Germinal center (tissue), 1 donor: ENCODE data around the gene API5.
A peak's percentile ranks its signal among the peaks of the same experiment; 100 is the strongest.
"Not testable (repeated sequence)": the region's sequence is repeated elsewhere in the genome, so short reads cannot be mapped to it uniquely, and the experiment has no call there.

ENCODE experiments used
- DNase-seq: peaks from one replicate; pipeline ENCODE4 v3.0.0; 2012; ENCODE audit warnings: mixed read lengths, low spot score

Gene API5

DNA sequence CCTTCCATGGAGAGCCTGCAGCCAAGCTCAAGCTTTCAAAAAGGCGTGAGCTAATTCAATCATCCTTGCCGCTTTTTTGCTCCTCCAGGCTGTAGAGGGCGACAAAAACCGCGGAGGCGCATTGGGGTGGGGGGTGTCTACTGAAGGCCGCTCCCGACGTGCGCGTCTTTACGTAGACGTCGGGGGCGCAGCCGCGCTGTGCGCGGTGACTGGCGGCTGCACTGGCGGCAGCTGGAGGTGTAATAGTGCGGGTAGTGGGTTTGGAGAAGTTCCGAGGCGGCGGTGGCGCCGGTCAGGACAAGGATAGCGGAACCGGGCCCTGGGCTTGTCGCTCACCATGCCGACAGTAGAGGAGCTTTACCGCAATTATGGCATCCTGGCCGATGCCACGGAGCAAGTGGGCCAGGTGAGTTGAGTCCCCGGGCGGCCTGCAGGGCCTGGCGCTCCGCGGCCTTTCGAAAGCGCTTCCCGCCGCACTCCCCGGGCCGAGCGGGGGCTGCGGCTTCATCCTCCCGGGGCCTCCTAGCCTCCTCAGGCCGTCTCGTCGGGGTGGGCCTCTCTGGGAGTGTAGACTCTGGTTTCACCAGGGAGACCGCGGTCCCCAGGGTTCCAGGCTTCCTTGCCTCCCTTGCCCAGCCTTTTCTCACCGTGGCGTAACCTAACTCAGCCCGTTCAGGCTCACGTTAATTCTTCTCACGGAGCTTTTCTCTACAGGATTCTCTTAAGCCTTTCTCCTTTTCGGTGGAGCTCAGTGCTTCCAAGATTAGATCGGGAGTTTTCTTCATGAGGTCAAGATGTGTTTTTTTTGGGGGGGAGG is at the start of gene API5:
Gene API5, plus strand, starts transcription at position 206 of the 817 bp plus-strand sequence. Its CDS starts 132 bp downstream, at position 338.
- DNase-seq = peak; percentile 85

DNA sequence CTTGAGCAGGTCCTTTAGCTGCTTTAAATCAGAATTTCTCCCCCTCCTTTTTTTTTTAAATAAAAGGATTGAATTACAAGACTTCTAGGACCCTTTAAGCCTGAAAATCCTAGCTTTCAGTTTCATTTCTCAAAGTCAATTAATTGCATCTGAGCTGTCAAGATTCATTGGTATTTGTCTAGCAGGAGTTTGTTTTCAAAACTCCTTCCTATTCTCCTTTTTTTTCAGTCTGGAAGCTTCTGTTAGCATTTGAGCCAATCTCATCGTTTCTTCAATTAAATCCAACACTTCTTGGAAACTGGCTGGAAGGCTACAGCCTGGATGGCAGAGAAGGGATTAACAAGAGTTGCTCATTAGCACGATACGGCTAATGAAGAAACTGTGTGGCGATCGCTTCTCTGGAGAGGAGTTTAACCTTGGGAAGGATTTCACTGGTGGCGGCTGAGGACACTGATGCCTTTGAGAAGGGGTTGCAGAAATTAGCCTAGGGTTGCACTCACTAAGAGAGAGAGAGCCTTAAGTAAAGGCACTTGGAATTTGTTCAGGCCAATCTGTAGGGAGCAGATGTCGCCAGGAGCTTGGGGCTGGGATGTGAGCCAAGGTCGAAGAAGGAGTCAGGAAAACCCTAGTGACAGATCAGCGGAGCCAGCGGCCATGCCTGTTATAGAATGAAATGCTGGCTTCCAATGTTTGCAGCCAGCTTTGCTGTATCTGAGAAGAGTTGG is 43.8 kb upstream of the API5 start:
- no peak for DNase-seq

DNA sequence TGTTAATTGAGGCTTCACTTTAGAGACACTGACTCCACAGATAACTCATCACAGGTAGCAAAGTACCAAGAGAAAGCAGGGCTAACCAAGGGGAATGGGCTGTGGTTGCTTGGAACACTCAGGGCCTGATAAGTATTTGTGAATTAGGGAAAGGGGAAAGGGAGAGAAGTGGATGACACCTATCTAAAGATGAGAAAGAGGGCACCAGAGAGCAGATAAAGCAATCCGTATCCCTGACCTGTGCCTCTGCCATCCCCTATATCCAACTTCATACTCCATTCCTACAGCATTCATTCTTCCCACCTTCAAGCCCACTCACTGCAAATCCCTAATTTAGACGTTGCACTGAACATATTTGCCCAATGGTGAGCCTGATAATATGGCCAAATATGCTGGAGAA is 43.0 kb upstream of the API5 start:
- no peak for DNase-seq

DNA sequence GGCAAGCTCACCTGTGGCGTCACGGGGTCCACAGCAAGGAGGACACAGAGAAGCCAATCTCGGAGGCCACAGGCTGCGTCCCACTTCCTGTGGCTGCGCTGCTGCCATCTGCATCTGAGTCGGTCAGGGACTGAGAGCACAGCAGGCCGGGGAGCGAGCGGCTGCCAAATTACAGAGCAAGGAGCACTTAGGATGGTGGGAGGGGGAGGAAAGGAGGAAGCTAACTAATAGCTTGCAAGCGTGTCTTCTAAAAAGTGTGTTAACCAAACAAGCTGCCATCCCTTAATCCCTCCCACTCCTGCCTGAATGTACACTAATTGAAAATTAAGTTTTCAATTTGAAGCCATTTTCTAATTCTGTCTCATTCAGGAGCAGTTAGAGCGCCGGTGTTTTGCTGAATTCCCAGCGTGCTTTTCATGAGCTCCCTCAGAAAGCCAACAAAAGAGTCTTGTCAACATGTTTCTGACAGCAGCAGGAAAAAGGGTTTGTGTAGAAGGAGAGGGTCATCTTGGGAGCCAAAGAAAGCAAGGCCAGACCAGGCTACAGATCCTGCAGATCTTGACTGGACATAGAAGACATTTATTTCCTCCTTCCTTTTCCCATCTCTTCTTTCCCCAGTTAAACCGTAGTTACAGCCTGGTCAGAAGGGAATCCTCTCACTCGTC is 42.4 kb upstream of the API5 start:
- DNase-seq = no peak

DNA sequence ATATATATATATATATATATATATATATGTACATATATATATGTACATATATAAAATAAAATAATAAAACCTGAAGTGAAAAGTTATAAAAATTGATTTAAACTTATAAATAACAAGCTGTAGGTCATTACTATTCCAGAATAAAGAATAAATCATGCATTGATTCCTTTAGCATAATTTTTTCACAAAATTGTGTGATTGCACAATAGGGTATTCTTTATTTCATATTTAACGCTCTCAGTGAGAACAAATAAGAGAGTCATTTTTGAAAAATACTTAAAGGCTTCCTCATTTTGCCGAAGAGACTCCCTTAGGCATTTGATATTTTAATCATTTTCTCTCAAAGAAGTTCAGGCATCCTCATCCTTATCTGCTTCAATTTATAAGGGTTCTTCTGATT is 41.3 kb upstream of the API5 start:
- no peak for DNase-seq

- DNase-seq = no peak
Measured at GRCh38 chr11:43278193-43278956, 33.4 kb upstream of the API5 start.

GRCh38 chr11:43282607-43283440 is 29.0 kb upstream of the API5 start:
- peak; percentile 44 for DNase-seq

DNA sequence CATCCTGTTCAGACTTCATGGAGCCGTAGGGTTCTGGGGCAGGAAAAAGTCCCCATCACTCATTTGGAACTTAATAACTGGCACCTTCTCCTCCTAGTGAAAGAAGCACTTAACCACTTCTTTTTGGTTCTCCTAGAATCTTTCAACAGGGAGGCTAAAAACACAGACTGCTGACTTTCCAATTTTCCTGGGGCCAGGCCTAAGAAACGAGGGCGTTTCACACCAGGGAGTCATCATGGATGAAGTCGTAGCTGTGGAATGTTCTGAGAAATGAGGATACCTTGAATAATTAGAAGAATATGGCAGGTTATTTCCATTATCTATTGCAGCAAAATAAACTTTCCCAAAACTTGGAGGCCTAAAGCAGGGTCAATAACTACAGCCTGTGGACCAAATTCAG is 26.0 kb upstream of the API5 start:
- no peak for DNase-seq

DNA sequence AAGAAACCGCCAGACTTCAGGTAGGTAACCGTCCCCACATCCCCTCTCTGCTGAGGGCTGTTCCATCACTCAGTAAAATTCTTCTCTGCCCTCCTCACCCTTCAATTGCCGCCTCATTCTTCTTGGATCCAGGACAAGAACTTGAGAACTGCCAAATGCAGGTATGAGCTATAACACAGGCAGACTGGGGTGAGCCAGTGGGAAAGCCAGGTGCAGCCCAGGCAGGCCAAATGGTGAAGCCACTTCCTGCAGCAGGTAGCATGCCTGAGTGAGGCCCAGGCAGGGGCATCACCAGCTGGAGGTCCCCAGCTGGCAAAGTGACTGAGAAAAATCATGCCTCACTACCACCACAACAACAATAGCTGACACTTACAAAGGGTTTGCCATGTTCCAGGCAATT is 22.4 kb upstream of the API5 start:
- no peak for DNase-seq

GRCh38 chr11:43298397-43298796 is 13.4 kb upstream of the API5 start:
- DNase-seq = no peak

GRCh38 chr11:43315966-43316365 is 4.2 kb downstream of the API5 start:
- no peak for DNase-seq

- DNase-seq = no peak
Measured at GRCh38 chr11:43316451-43316850, 4.7 kb downstream of the API5 start.

GRCh38 chr11:43327987-43328386 is 16.2 kb downstream of the API5 start:
- DNase-seq = no peak

GRCh38 chr11:43328482-43328881 is 16.7 kb downstream of the API5 start:
- no peak for DNase-seq

DNA sequence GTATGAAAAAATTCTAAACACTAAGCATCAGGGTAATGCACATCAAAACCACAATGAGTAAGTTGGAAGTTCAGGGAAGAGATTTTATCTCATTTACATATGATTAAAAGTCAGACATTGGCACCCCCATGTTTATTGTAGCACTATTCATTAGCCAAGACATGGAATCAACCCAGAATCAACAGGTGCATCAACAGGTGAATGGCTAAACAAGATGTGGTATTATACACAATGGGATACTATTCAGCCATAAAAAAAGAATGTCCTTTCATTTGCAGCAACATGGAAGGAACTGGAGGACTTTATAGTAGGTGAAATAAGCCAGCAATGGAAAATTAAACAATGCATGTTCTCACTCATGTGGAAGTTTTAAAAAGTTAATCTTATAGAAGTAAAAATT is 29.4 kb downstream of the API5 start:
- no peak for DNase-seq

- DNase-seq = not testable (repeated sequence)
Measured at GRCh38 chr11:43351426-43351825, 39.6 kb downstream of the API5 start.

GRCh38 chr11:43354311-43354710 is 42.5 kb downstream of the API5 start:
- DNase-seq = no peak

- DNase-seq = no peak
Measured at GRCh38 chr11:43356336-43356735, 44.5 kb downstream of the API5 start.

- DNase-seq = no peak
Measured at GRCh38 chr11:43358279-43358800, 46.5 kb downstream of the API5 start.

GRCh38 chr11:43358801-43359421 is 47.1 kb downstream of the API5 start, which contains the start of gene TTC17:
Gene TTC17 (plus strand): TSS chr11:43358920. CDS start chr11:43358955, 35 bp downstream.
- peak; percentile 91 for DNase-seq
